ENCODE results near the gene NWD2. TPM values are rescaled to one million over a fixed set of nuclear protein-coding genes. Genes with fewer than 3 reads are reported as not detected.

Gene NWD2
- total RNA-seq, 4 donors from 2014 or later: not detected

- H3K27ac ChIP-seq: no peak overlapping the region
- H3K9me3 ChIP-seq: no peaks in the 10 kb centered on the region
- TF ChIP-seq POLR2A (IDR thresholded peaks at IDR 0.05) (no peak), CTCF (IDR thresholded peaks at IDR 0.05 in 4 of 5, conservative IDR thresholded peaks at IDR 0.05 in 1 of 5) (peak in 2 of 5 experiments; percentile 14 to 31)
- no peak for ATAC-seq
- no peaks in the 10 kb centered on the region for H3K27me3 ChIP-seq
- intact Hi-C loops (cut with DNase I; ENCODE audit: low total_unique reads) (no loop called here), in situ Hi-C loops (cut with MboI; ENCODE audit: low sequenced_read_pairs in 4 of 4) (no loop called here)
- no peak overlapping the region for H3K4me3 ChIP-seq
- DNase-seq: no peak
- no peaks in the 10 kb centered on the region for H3K36me3 ChIP-seq
- H3K4me1 ChIP-seq: no peaks in the 10 kb centered on the region
Observed at GRCh38 chr4:37383579-37384229, 139.2 kb downstream of the NWD2 start.

GRCh38 chr4:37385424-37385823 lies 140.9 kb downstream of the NWD2 start:
- intact Hi-C loops (cut with DNase I; ENCODE audit: low total_unique reads): no loop called here

GRCh38 chr4:37388681-37389365 lies 144.3 kb downstream of the NWD2 start:
- H3K27ac ChIP-seq: no peak overlapping the region
- in situ Hi-C loops (cut with MboI; ENCODE audit: low sequenced_read_pairs in 4 of 4) (no loop called here), intact Hi-C loops (cut with DNase I; ENCODE audit: low total_unique reads) (no loop called here)
- H3K36me3 ChIP-seq: no peaks in the 10 kb centered on the region
- no peaks in the 10 kb centered on the region for H3K27me3 ChIP-seq
- TF ChIP-seq POLR2A (IDR thresholded peaks at IDR 0.05) (no peak), CTCF (IDR thresholded peaks at IDR 0.05 in 4 of 5, conservative IDR thresholded peaks at IDR 0.05 in 1 of 5) (no peak)
- DNase-seq: no peak
- H3K4me1 ChIP-seq: no peaks in the 10 kb centered on the region
- no peaks in the 10 kb centered on the region for H3K9me3 ChIP-seq
- no peak overlapping the region for H3K4me3 ChIP-seq
- no peak for ATAC-seq

More at GRCh38 chr4:37385424-37385823, 140.9 kb downstream of the NWD2 start:
- TF ChIP-seq POLR2A (IDR thresholded peaks at IDR 0.05): no peak
- no peak for TF ChIP-seq CTCF (IDR thresholded peaks at IDR 0.05 in 4 of 5, conservative IDR thresholded peaks at IDR 0.05 in 1 of 5)
- in situ Hi-C loops (cut with MboI; ENCODE audit: low sequenced_read_pairs in 4 of 4): no loop called here
- DNase-seq (no peak), ATAC-seq (no peak)
- Histone ChIP-seq H3K27me3 (no peaks in the 10 kb centered on the region), H3K4me3 (no peak overlapping the region), H3K4me1 (no peaks in the 10 kb centered on the region), H3K36me3 (no peaks in the 10 kb centered on the region), H3K27ac (no peak overlapping the region), H3K9me3 (no peaks in the 10 kb centered on the region)

- Histone ChIP-seq H3K4me3 (no peak overlapping the region), H3K27me3 (no peaks in the 10 kb centered on the region), H3K36me3 (no peaks in the 10 kb centered on the region), H3K4me1 (no peaks in the 10 kb centered on the region), H3K9me3 (no peaks in the 10 kb centered on the region), H3K27ac (no peak overlapping the region)
- DNase-seq (no peak), ATAC-seq (no peak)
- intact Hi-C loops (cut with DNase I; ENCODE audit: low total_unique reads) (no loop called here), in situ Hi-C loops (cut with MboI; ENCODE audit: low sequenced_read_pairs in 4 of 4) (no loop called here)
- no peak for TF ChIP-seq POLR2A (IDR thresholded peaks at IDR 0.05)
- TF ChIP-seq CTCF (IDR thresholded peaks at IDR 0.05 in 4 of 5, conservative IDR thresholded peaks at IDR 0.05 in 1 of 5): no peak
Observed at GRCh38 chr4:37389366-37389765, 144.8 kb downstream of the NWD2 start.

Measured in gastrocnemius medialis (tissue), 4 donors.